ENCODE measurements around the gene TALDO1. TPM values are rescaled to one million over a fixed set of nuclear protein-coding genes. Genes with fewer than 3 reads are reported as not detected.

Gene TALDO1
- total RNA-seq, 1 experiment from 2014 or later: 446 TPM

DNA sequence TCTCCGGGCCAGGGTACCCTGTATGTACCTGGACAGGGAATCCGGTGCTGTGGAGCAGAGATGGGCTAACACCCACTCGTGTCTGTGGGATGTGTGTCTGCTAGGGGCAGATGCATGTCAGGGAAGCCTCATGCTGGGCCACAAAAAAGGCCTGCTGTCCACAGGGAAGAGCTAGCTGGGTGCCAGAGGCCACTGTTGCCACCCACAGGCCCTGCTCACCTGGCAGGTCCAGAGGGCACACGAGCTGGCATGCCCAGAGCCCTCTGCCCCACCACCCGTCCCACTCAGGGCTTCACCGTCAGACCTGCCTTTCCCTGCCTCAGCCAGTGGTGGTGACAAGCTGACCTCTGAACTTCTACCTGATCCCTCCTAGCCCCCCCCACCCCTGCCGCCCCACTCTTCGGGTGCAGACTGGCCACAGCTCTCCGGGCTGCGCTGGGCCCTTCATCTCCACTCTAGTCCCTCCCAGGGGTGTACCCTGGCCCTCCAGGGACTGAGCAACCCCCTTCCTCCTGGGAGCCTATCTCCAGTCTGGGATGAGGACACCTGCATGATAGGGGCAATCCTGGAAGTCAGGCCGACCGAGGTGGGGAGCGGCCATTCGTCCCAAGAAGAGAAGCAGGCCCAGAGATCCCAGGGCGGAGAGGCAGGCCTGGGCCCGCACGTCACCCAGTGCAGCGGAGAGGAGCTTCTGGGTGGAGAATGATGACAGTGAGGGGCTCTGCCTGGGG is 49.5 kb downstream of the TALDO1 start:
- no peaks in the 10 kb centered on the region for H4K20me1 ChIP-seq (ENCODE audit: insufficient read depth)
- H3K4me1 ChIP-seq (replicated peaks; ENCODE audit: insufficient read depth): peaks cover 8% of the 10 kb centered on the region
- H2AFZ ChIP-seq: no peak overlapping the region
- no peaks in the 10 kb centered on the region for H3K27me3 ChIP-seq (ENCODE audit: insufficient read depth, low read depth)
- no peak overlapping the region for H3K27ac ChIP-seq
- DNase-seq: peak in 1 of 2 experiments; percentile 31
- H3K4me3 ChIP-seq: peak overlapping the region; percentile 80
- H3K36me3 ChIP-seq (ENCODE audit: low read depth): no peaks in the 10 kb centered on the region
- ChIA-PET CTCF (no interaction called here), POLR2A (ENCODE audit: unreplicated experiment) (interaction anchor here (0.6 to 0.7 kb wide), 2 partner anchors 11 to 38 kb away, joined by 5 to 8 read pairs; no protein-coding TSS in a partner anchor)
- intact Hi-C loops (cut with micrococcal nuclease; ENCODE audit: unreplicated experiment): loop anchor here (5.0 kb wide), 1 partner anchor 49 kb away; the partner anchor contains the start of gene TALDO1
- H3K9me3 ChIP-seq (ENCODE audit: insufficient read depth, low read depth): no peaks in the 10 kb centered on the region
- H3K9me2 ChIP-seq (ENCODE audit: insufficient read depth): no peaks in the 10 kb centered on the region
- no peak for TF ChIP-seq EZH2 (IDR thresholded peaks at IDR 0.05; ENCODE audit: low read depth)
- TF ChIP-seq, protein P1, sequence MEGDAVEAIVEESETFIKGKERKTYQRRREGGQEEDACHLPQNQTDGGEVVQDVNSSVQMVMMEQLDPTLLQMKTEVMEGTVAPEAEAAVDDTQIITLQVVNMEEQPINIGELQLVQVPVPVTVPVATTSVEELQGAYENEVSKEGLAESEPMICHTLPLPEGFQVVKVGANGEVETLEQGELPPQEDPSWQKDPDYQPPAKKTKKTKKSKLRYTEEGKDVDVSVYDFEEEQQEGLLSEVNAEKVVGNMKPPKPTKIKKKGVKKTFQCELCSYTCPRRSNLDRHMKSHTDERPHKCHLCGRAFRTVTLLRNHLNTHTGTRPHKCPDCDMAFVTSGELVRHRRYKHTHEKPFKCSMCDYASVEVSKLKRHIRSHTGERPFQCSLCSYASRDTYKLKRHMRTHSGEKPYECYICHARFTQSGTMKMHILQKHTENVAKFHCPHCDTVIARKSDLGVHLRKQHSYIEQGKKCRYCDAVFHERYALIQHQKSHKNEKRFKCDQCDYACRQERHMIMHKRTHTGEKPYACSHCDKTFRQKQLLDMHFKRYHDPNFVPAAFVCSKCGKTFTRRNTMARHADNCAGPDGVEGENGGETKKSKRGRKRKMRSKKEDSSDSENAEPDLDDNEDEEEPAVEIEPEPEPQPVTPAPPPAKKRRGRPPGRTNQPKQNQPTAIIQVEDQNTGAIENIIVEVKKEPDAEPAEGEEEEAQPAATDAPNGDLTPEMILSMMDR (conservative IDR thresholded peaks at IDR 0.05): no peak
- H3F3A ChIP-seq (ENCODE audit: insufficient read depth, low read depth): peaks cover 3% of the 10 kb centered on the region; the same call in 1 of the 2 replicates
- H3K4me2 ChIP-seq: peak overlapping the region; percentile 75
- no peaks in the 10 kb centered on the region for H3K79me2 ChIP-seq (ENCODE audit: low read depth)
- no TSS peak for BruUV-seq (replicated peaks)

DNA sequence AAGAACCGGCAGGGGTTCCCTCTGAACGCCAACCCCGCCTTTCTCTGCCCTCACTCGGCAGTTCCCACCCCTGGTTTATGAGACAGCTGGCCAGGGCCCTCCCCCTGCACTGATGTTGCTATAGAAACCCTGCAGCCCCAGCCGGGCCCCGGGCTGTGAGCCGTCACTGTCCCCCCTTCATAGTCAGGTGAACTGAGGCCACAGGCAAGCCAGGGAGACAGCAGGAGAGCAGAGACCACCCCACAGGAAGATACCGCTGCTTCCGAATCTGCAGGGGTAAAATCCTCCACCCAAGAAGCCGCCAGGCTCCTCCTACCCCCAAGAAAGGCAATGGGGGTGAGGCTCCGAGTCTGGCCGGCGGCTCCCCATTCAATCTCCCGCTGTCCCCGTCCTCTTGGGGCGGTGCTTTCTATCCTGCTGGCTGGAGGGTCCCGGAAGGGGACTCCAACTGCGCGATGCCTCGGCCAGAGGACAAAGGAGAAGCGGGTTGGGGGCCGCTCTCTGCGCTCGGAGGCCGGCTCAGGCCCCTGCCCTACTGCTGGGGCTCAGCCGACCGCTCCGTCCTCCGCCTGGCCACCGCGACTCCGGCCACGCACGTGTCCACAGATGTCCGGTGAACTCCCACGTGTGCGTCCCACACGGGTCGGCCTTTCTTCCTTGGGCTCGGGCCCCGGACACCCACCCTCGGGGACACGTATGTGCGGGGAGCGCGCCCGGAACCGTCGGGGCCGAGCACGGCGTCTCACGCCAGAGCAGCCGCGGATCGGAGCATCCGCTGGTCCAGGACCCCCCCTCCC is 50.2 kb downstream of the TALDO1 start:
- no peak overlapping the region for H3K27ac ChIP-seq
- H3K4me2 ChIP-seq: peak overlapping the region; percentile 75
- H3K9me3 ChIP-seq (ENCODE audit: insufficient read depth, low read depth): no peaks in the 10 kb centered on the region
- H3K9me2 ChIP-seq (ENCODE audit: insufficient read depth): no peaks in the 10 kb centered on the region
- TSS peak; percentile 15 for BruUV-seq (replicated peaks)
- peak; percentile 35 to 57 for DNase-seq
- POLR2A ChIA-PET (ENCODE audit: unreplicated experiment): interaction anchor here (0.7 kb wide), 1 partner anchor 38 kb away, joined by 5 read pairs; no protein-coding TSS in a partner anchor
- H4K20me1 ChIP-seq (ENCODE audit: insufficient read depth): no peaks in the 10 kb centered on the region
- H3K4me1 ChIP-seq (replicated peaks; ENCODE audit: insufficient read depth): peaks cover 8% of the 10 kb centered on the region
- peaks cover 3% of the 10 kb centered on the region; the same call in 1 of the 2 replicates for H3F3A ChIP-seq (ENCODE audit: insufficient read depth, low read depth)
- intact Hi-C loops (cut with micrococcal nuclease; ENCODE audit: unreplicated experiment): loop anchor here (5.0 kb wide), 1 partner anchor 50 kb away; the partner anchor contains the start of gene TALDO1
- no peaks in the 10 kb centered on the region for H3K79me2 ChIP-seq (ENCODE audit: low read depth)
- H3K4me3 ChIP-seq: peak overlapping the region; percentile 80
- no peaks in the 10 kb centered on the region for H3K36me3 ChIP-seq (ENCODE audit: low read depth)
- no peak for TF ChIP-seq EZH2 (IDR thresholded peaks at IDR 0.05; ENCODE audit: low read depth)
- TF ChIP-seq, protein P1 (conservative IDR thresholded peaks at IDR 0.05): no peak
- H2AFZ ChIP-seq: peak overlapping the region; percentile 73
- CTCF ChIA-PET: no interaction called here
- H3K27me3 ChIP-seq (ENCODE audit: insufficient read depth, low read depth): no peaks in the 10 kb centered on the region

DNA sequence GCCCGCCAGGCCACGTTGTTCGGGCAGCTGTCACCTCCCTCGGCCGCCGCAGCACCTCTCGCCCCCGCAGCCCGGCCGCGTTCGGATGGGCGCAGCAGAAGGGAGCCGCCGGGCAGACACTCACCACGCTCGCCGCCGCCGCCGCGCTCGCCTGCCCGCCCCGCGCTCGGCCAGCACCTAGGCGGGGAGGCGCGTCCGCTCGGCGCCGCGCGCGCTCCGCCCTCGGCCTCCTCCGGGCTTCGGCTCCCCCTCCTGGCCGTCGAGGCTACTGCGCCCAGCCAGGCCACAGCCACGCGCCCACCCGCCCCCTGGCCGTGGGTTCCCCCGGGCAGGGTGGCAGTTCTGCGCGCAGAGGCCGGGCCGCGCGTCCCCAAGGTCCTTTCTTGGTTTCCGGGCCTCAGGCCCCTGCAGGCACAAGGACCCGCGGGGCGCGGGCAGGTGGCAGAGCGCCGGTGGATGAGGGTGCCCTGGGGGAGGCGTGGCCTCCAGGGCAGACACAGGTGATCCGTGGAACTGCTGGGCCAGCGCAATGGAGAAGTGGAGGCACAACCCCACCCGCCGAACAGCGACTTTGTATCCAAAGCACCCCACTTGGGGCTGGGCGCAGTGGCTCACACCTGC is 50.9 kb downstream of the TALDO1 start, which contains the start of gene SLC25A22:
TSS of gene SLC25A22 (minus strand) at position 189 of the 621 bp plus-strand sequence. CDS start 3,275 bp downstream, outside the sequence.
- Histone ChIP-seq H3K4me1 (replicated peaks; ENCODE audit: insufficient read depth) (peaks cover 8% of the 10 kb centered on the region), H4K20me1 (ENCODE audit: insufficient read depth) (no peaks in the 10 kb centered on the region), H2AFZ (peak within 1 kb of the TSS; percentile 73), H3K4me2 (peak within 1 kb of the TSS; percentile 77), H3K27ac (no peak within 1 kb of the TSS), H3K27me3 (ENCODE audit: insufficient read depth, low read depth) (no peaks in the 10 kb centered on the region), H3K79me2 (ENCODE audit: low read depth) (no peaks in the 10 kb centered on the region), H3F3A (ENCODE audit: insufficient read depth, low read depth) (peaks cover 3% of the 10 kb centered on the region; the same call in 1 of the 2 replicates), H3K4me3 (peak within 1 kb of the TSS; percentile 80), H3K9me2 (ENCODE audit: insufficient read depth) (no peaks in the 10 kb centered on the region), H3K9me3 (ENCODE audit: insufficient read depth, low read depth) (no peaks in the 10 kb centered on the region), H3K36me3 (ENCODE audit: low read depth) (no peaks in the 10 kb centered on the region)
- DNase-seq: peak; percentile 39 to 80
- CTCF ChIA-PET: no interaction called here
- POLR2A ChIA-PET (ENCODE audit: unreplicated experiment): no interaction called here
- TF ChIP-seq, protein P1 (conservative IDR thresholded peaks at IDR 0.05): peak; percentile 75
- no peak for TF ChIP-seq EZH2 (IDR thresholded peaks at IDR 0.05; ENCODE audit: low read depth)
- intact Hi-C loops (cut with micrococcal nuclease; ENCODE audit: unreplicated experiment): loop anchor here (5.0 kb wide), 1 partner anchor 51 kb away; the partner anchor contains the start of gene TALDO1
- BruUV-seq (replicated peaks): no TSS peak

Measured in PC-9 (cell line).